Measurements from ENCODE around the gene FAM163B. TPM values are rescaled to one million over a fixed set of nuclear protein-coding genes. Genes with fewer than 3 reads are reported as not detected.

FAM163B gene
- total RNA-seq, 2 donors from 2014 or later = not detected

GRCh38 chr9:133537257-133537656, 71.9 kb downstream of the FAM163B start:
- H3K9ac ChIP-seq (ENCODE audit: extremely low read depth, low read length, poor library complexity, severe bottlenecking) = no peak overlapping the region

GRCh38 chr9:133536536-133536935, 72.7 kb downstream of the FAM163B start:
- TF ChIP-seq CTCF (conservative IDR thresholded peaks at IDR 0.05) = no peak
- H3K9me3 Mint-ChIP-seq = no peaks in the 10 kb centered on the region
- Histone ChIP-seq H3K4me3 (ENCODE audit: low read length) (no peak overlapping the region), H3K9me3 (ENCODE audit: control insufficient read depth, low read length) (no peaks in the 10 kb centered on the region), H3K27me3 (ENCODE audit: control insufficient read depth, insufficient read depth, low read length, poor library complexity, severe bottlenecking) (peaks cover 11% of the 10 kb centered on the region), H3K4me1 (ENCODE audit: control insufficient read depth, insufficient read depth, low read length) (no peaks in the 10 kb centered on the region), H3K36me3 (ENCODE audit: control insufficient read depth, insufficient read depth, low read length) (no peaks in the 10 kb centered on the region), H3K27ac (ENCODE audit: low read depth, low read length) (no peak overlapping the region), H3K9ac (ENCODE audit: extremely low read depth, low read length, poor library complexity, severe bottlenecking) (no peak overlapping the region)
- peaks cover 4% of the 10 kb centered on the region for H3K4me1 Mint-ChIP-seq
- H3K4me3 Mint-ChIP-seq = no peak overlapping the region
- no peak for DNase-seq
- peaks cover 14% of the 10 kb centered on the region for H3K27me3 Mint-ChIP-seq (ENCODE audit: insufficient read depth)
- no peak overlapping the region for H3K27ac Mint-ChIP-seq
- H3K36me3 Mint-ChIP-seq (ENCODE audit: low read depth) = no peaks in the 10 kb centered on the region
- WGBS, 2 experiments (ENCODE audit: insufficient coverage in 1 of 2, insufficient read length in 1 of 2) = 93 to 100% methylated on average over 9 of the region's 9 CpGs

More at GRCh38 chr9:133537257-133537656, 71.9 kb downstream of the FAM163B start:
- no peaks in the 10 kb centered on the region for H3K36me3 Mint-ChIP-seq (ENCODE audit: low read depth)
- H3K9me3 Mint-ChIP-seq = no peaks in the 10 kb centered on the region
- 95% methylated on average over 4 to 16 of the region's 16 CpGs for WGBS, 2 experiments (ENCODE audit: insufficient coverage in 1 of 2, insufficient read length in 1 of 2)
- H3K4me3 Mint-ChIP-seq = no peak overlapping the region
- TF ChIP-seq CTCF (conservative IDR thresholded peaks at IDR 0.05) = no peak
- no peak overlapping the region for H3K27ac ChIP-seq (ENCODE audit: low read depth, low read length)
- peaks cover 4% of the 10 kb centered on the region for H3K4me1 Mint-ChIP-seq
- H3K9me3 ChIP-seq (ENCODE audit: control insufficient read depth, low read length) = no peaks in the 10 kb centered on the region
- no peaks in the 10 kb centered on the region for H3K36me3 ChIP-seq (ENCODE audit: control insufficient read depth, insufficient read depth, low read length)
- DNase-seq = no peak
- no peak overlapping the region for H3K4me3 ChIP-seq (ENCODE audit: low read length)
- no peak overlapping the region for H3K27ac Mint-ChIP-seq
- peaks cover 14% of the 10 kb centered on the region for H3K27me3 Mint-ChIP-seq (ENCODE audit: insufficient read depth)
- H3K27me3 ChIP-seq (ENCODE audit: control insufficient read depth, insufficient read depth, low read length, poor library complexity, severe bottlenecking) = peaks cover 11% of the 10 kb centered on the region
- no peaks in the 10 kb centered on the region for H3K4me1 ChIP-seq (ENCODE audit: control insufficient read depth, insufficient read depth, low read length)

GRCh38 chr9:133536080-133536479, 73.1 kb downstream of the FAM163B start:
- Histone ChIP-seq H3K27me3 (ENCODE audit: control insufficient read depth, insufficient read depth, low read length, poor library complexity, severe bottlenecking) (peaks cover 11% of the 10 kb centered on the region), H3K4me1 (ENCODE audit: control insufficient read depth, insufficient read depth, low read length) (no peaks in the 10 kb centered on the region), H3K27ac (ENCODE audit: low read depth, low read length) (no peak overlapping the region), H3K36me3 (ENCODE audit: control insufficient read depth, insufficient read depth, low read length) (no peaks in the 10 kb centered on the region), H3K4me3 (ENCODE audit: low read length) (no peak overlapping the region), H3K9me3 (ENCODE audit: control insufficient read depth, low read length) (no peaks in the 10 kb centered on the region), H3K9ac (ENCODE audit: extremely low read depth, low read length, poor library complexity, severe bottlenecking) (no peak overlapping the region)
- Mint-ChIP-seq H3K27ac (no peak overlapping the region), H3K27me3 (ENCODE audit: insufficient read depth) (peaks cover 14% of the 10 kb centered on the region), H3K4me3 (no peak overlapping the region), H3K36me3 (ENCODE audit: low read depth) (no peaks in the 10 kb centered on the region), H3K9me3 (no peaks in the 10 kb centered on the region), H3K4me1 (peaks cover 4% of the 10 kb centered on the region)
- 93 to 94% methylated on average over 9 to 11 of the region's 11 CpGs for WGBS, 2 experiments (ENCODE audit: insufficient coverage in 1 of 2, insufficient read length in 1 of 2)
- no peak for TF ChIP-seq CTCF (conservative IDR thresholded peaks at IDR 0.05)
- peak; percentile 43 for DNase-seq

Measured in endodermal cell (in vitro differentiated cells).